ENCODE data around the gene BCAS3.
"Not testable (repeated sequence)": the region's sequence is repeated elsewhere in the genome, so short reads cannot be mapped to it uniquely, and the experiment has no call there.

The BCAS3 gene

DNA sequence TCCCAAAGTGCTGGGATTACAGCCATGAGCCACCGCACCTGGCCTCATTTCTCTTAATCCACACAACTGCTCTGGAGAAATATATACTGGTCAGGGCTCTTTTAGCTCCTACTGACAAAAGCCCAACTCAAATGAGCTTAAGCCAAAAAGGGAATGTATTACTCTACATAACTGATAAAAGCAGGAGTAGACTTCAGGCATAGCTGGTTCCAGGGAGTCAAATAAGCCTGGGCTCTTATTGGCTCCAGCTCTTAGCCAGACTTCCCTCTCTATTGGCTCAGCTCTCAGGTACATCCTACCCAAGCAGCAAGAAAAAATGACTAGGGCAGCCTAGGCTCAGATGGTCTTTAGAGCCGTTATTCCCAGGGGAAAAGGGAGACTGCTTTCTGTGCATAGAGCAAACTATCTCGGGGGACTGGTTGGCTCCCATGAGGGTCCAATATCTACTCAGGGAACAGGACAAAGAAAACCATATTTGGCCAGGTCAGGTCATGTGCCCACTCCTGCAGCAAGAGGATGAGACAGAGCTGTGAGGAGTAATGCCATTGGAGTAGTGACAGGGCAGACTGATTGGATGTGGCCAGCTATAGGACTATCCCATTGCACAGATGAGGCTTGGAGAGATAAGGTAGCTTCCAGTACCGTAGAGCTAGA is 743.2 kb downstream of the BCAS3 start:
- no peak for DNase-seq

DNA sequence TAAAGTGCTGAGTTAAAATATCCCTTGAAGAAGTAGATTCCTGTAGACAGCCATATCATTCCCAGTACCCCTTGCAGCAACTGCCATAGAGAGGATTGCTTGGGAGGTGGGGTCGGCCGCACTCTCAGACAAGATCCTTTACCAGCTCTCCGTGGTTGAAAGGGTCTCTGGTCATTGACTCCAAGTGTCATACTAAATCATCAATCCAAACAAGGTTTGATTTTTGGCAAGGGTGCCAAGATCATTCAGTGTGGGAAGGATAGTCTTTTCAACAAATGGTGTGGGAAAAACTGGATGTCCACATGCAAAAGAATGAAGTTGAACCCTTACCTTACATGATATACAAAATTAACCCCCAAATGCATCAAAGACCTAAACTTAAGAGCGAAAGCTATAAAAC is 743.8 kb downstream of the BCAS3 start:
- DNase-seq, result no peak

GRCh38 chr17:61422116-61422799 is 744.6 kb downstream of the BCAS3 start:
- no peak for DNase-seq

GRCh38 chr17:61422869-61423268 is 745.2 kb downstream of the BCAS3 start:
- no peak for DNase-seq

GRCh38 chr17:61423967-61424649 is 746.5 kb downstream of the BCAS3 start:
- no peak for DNase-seq

DNA sequence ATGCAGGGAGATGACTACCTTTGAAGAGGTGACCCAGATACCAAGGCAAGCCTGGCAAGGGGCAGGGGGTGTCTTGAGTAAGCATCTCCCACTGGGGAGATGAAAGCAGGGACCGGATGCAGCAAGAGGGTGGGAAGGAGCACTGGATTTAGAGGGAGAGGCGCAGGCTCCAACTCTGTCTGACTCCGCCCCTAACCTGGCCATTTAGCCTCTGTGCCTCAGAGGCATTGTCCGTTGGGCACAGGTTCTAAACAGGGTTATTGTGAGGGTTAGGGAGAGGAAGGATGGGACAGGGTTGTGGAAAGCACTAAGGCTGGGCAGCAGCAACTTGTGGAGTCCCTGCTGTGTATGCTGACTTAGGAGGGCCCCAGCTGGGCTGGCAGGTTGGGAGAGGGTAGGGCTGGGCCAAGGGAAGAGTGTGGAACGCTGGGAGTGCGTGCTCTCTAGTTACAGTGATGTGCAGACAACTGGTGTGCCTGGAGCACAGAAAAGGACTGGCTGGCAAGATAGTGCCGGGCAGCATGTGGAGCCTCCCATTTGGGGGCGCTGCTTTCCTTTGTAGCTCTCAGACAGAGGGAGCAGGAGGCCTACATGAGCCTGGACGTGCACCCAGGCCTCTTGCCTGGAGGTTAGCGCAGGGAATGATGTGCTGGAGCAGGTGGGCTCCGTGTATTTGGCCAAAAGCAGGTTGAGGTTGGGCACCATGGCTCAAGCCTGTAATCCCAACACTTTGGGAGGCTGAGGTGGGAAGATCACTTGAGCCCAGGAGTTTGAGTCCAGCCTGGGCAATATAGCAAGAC is 748.2 kb downstream of the BCAS3 start:
- DNase-seq, result no peak

GRCh38 chr17:61426482-61427304 is 749.0 kb downstream of the BCAS3 start:
- no peak for DNase-seq

DNA sequence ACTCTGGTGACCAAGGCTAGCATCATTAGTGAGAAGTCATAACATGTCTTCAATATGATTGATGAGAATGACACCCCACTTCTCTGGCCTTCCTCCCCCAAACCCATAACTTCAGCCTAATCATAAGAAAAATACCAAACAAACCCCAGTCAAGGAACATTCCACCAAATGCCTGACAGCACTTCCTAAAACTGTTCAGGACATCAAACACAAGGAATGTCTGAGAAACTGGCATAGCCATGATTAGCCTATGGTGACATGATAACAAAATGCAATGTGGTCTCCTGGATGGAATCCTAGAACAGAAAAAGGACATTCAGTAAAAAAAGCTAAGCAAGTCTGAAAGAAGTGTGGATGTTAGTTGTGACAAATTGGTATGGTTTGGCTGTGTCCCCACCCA is 749.9 kb downstream of the BCAS3 start:
- no peak for DNase-seq

GRCh38 chr17:61429274-61429673 is 751.6 kb downstream of the BCAS3 start:
- no peak for DNase-seq

DNA sequence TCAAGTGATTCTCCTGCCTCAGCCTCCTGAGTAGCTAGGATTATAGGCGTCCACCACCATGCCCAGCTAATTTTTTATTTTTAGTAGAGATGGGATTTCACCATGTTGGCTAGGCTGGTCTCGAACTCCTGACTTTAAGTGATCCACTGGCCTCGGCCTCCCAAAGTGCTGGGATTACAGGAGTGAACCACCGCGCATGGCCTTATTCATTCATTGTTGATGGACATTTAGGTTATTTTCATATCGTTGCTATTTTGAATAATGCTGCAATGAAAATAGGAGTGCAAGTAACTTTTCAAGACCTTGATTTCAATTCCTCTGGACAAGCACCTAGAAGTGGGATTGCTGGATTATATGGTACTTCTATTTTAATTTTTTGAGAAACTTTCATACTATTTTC is 752.2 kb downstream of the BCAS3 start:
- not testable (repeated sequence) for DNase-seq

DNA sequence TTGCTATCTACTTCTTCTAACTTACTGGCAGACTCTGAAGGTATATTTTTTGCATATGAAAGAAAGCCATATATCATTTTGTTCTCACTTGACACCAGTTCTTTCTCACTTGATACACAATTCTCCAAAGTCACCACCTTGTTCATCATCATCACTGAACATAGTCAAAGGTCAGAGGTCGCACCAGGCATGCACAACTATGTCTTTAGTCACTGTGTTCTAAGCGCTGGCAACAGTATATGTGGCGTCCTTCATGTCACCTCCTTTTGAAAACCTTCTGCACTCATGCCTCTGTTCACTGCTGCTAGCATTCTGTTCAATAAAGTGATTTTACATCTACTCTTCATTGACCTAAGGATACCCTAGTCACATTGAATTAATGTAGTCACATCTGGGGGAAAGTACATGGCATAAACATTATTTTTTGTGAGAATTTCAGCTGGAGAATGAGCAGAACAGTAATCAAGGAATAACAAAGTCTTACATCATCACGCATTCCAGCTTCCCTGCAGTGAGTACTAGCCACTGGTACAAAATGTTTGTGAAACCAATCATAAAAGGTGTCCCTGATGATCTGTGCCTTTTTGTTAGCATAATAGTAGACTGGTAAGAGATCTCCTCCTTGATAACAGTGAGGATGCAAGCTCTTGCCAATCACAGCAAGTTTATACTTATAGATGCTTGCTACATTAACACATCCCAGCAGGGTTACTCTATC is 754.1 kb downstream of the BCAS3 start:
- no peak for DNase-seq

- DNase-seq, result no peak
Observed at GRCh38 chr17:61436273-61436672, 758.6 kb downstream of the BCAS3 start.

- DNase-seq, result no peak
Observed at GRCh38 chr17:61436995-61437704, 759.5 kb downstream of the BCAS3 start.

DNA sequence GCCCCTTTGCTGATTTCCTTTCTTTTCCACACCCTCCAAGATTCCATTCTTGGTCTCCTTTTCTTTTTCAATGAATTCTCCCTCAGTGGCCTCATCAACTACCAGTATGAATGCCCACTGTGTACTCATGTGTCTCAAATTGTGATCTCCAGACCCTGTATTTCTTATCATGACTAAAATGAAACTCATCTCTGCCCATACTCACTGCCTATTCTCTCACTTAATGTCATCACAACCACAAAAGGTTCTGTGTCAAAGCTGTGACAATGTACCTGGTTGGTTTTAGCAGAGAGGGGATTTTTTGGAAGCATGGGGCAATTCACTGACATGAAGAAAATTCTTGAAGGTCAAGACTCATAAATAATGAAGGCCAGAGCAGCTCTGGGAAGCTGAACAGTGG is 763.0 kb downstream of the BCAS3 start:
- no peak for DNase-seq

DNA sequence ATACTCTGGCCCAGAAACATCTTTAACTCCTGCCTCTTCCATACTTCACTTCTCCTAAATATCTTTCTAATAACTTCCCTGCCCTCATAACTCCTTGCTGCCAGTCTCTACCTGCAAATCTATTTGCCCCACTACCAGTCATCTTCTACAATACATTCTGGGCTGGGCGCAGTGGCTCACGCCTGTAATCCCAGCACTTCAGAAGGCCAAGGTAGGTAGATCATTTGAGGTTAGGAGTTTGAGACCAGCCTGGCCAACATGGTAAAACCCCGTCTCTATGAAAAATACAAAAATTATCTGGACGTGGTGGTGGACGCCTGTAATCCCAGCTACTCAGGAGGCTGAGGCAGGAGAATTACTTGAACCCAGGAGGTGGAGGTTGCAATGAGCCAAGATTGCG is 763.9 kb downstream of the BCAS3 start:
- DNase-seq, result not testable (repeated sequence)

- DNase-seq, result no peak
Observed at GRCh38 chr17:61442136-61442775, 764.6 kb downstream of the BCAS3 start.

Measured in activated CD4-positive, alpha-beta T cell treated with anti-CD3 and anti-CD28 coated beads for 1 hour (primary cell).